RWPE1 (cell line): Measurements from ENCODE around the gene PFDN5.

Experiments
- CTCF ChIA-PET: fragments of 350-600 bp; sonication (Branson Sonifier 250); formaldehyde crosslinking; extraction: SDS; loops from one replicate; lab custom pipeline; 2021; lab: Yijun Ruan, JAX
- POLR2A ChIA-PET: fragments of 400-600 bp; formaldehyde crosslinking; extraction: SDS; loops from one replicate; lab custom pipeline; 2020; ENCODE audit warnings: antibody characterized with exemption; ENCODE audit not compliant: low non-redundant PET; lab: Yijun Ruan, JAX
- DNase-seq: peaks from one replicate; pipeline ENCODE4 v3.0.0; 2012; ENCODE audit warnings: low spot score
- H3K27ac ChIP-seq: fragments of 450-650 bp; 2 replicates; pipeline ENCODE4 v1.5.1; 2017
- TF ChIP-seq, protein P1 (sequence below): fragments of 450-650 bp; conservative IDR thresholded peaks from 2 replicates; pipeline ENCODE4 v1.5.1; 2017; ENCODE audit warnings: low read depth, mild to moderate bottlenecking

PFDN5 gene

DNA sequence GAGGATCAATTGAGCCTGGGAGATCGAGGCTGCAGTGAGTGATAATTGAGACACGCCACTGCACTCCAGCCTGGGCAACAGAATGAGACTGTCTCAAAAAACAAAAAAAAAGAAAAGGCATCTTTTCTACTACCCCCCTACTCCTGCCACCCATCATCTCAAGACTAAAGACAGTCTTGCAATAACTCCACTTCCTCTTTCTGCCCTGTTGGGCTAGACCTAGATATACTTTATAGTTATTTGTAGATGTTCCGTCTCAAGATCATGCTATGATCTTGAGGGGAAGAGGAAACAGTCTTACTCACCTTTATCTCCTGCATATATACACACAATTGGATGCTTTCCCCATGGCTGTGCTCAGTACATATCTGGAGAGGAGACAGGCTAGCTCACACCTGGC lies 39.3 kb upstream of the PFDN5 start:
- ChIA-PET CTCF (interaction anchor here (0.6 kb wide), 1 partner anchor 487 kb away, joined by 3 read pairs; no protein-coding TSS in a partner anchor), POLR2A (no interaction called here)
- 0 out of 2 replicates have a peak overlapping the region, but pooled peaks have one; percentile 27 for H3K27ac ChIP-seq
- TF ChIP-seq, protein P1, sequence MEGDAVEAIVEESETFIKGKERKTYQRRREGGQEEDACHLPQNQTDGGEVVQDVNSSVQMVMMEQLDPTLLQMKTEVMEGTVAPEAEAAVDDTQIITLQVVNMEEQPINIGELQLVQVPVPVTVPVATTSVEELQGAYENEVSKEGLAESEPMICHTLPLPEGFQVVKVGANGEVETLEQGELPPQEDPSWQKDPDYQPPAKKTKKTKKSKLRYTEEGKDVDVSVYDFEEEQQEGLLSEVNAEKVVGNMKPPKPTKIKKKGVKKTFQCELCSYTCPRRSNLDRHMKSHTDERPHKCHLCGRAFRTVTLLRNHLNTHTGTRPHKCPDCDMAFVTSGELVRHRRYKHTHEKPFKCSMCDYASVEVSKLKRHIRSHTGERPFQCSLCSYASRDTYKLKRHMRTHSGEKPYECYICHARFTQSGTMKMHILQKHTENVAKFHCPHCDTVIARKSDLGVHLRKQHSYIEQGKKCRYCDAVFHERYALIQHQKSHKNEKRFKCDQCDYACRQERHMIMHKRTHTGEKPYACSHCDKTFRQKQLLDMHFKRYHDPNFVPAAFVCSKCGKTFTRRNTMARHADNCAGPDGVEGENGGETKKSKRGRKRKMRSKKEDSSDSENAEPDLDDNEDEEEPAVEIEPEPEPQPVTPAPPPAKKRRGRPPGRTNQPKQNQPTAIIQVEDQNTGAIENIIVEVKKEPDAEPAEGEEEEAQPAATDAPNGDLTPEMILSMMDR: no peak
- no peak for DNase-seq

DNA sequence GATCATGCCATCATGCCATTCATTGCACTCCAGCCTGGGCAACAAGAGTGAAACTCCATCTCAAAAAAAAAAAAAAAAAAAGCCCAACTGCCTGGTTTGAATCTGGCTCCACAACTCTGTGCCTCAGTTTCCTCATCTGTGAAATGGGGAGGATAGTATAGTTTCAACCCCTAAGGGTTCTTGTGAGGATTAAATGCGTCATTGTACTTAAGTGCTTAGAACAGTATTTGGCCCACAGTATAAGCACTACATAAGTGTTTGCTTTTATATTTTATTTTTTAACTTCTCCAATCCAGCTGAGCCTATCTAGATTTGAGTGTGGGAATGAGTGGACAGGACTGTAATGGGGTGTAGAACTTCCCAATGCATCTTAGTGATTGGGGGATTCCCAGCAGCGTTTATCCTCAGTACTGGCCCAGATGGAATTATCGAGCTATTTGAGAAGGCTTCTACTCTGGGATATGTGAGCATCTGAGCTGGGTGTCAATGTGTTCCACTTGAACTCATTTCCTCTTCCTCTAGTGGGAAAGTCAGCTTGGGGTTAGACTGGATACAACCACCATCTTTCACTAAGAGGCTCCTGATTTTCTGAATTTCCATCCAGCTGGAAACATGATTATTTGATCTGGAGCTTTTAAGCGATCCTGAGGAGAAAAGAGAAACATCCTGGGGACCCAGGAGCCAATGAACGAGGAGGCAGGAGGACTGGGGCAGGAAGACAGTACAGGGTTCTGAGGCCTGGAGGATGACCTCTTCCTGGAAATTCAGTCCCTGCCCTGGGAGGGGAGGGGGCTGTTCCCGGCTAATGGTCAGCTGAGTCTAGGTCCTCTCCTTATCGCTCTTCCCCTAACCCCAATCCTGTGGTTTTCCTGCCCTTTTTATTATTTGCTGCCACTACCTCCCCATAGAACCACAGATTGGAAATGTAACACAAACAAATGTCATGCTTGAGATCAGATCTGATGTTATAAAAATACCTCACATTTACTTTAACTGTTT lies 36.5 kb upstream of the PFDN5 start:
- no peak for DNase-seq
- POLR2A ChIA-PET: no interaction called here
- H3K27ac ChIP-seq: no peak overlapping the region
- TF ChIP-seq, protein P1: no peak
- CTCF ChIA-PET: interaction anchor here (1.1 kb wide), 1 partner anchor 10 kb away, joined by 3 read pairs; the partner anchor contains the start of gene ESPL1

DNA sequence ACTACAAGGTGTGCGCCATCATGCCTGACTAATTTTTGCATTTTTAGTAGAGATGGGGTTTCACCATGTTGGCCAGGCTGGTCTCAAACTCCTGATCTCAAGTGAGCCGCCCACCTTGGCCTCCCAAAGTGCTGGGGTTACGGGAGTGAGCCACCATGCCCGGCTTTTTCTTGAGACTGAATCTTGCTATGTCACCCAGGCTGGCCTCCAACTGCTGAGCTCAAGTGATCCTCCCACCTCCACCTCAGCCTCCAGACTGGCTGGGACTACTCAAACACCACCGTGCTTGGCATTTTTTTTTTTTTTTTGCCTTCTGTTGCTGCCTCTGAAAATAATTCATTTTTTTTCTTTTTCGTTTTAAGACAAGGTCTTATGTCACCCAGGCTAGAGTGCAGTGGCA lies 35.5 kb upstream of the PFDN5 start:
- TF ChIP-seq, protein P1: no peak
- POLR2A ChIA-PET: no interaction called here
- CTCF ChIA-PET: no interaction called here
- H3K27ac ChIP-seq: no peak overlapping the region
- no peak for DNase-seq

DNA sequence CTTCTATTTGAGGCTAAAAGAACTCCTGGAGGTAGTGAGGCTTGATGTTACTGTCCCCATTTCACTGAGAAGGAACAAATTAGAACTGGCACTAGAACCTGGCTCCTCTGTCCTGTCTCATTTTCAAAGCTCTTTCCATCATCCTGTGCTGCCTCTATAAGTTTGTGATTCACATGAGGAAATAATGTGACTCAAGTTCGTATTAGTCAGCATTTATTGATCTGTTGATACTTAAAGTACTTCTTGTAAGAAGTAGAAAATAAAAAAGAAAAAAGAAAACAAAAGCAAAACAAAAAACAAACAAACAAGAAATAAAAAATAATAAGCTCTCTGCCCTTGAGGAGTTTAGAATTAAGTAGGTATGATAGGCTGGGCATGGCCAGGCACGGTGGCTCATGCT lies 29.6 kb upstream of the PFDN5 start:
- TF ChIP-seq, protein P1: no peak
- H3K27ac ChIP-seq: no peak overlapping the region
- DNase-seq: no peak
- POLR2A ChIA-PET: no interaction called here
- CTCF ChIA-PET: interaction anchor here (0.7 to 1.3 kb wide), 2 partner anchors 14 to 53 kb away, joined by 3 to 5 read pairs; a partner anchor contains a TSS

DNA sequence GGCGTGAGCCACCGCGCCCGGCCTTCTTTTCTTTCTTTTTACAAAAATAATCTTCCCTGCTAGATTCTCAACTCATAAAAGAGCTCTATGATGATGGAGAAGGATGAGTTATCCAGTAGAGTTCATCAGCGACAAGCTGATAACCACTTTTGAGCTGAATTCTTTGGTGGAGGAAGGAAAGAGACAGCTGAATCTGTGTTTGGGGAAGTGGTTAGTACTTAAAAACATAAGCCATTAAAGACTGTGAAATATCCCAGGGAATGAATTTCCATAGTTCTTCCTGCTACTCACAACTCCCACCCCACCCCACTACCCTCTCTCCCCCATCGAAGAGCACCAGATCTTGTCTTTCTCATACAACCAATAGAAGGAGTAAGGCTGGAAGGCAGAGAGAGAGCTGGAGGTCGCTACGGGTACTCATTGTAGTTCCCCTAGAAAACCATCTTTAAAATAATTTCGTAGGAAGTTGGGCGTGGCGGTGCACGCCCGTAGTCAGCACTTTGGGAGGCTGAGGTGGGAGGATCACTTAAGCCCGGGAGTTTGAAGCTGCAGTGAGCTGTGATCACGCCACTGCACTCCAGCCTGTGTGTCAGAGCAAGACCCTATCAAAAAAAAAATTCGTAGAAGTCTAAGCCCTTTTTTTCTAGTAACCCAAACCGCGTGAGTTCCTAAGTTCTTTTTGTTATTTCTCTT lies 27.9 kb upstream of the PFDN5 start:
- no peak for DNase-seq
- ChIA-PET POLR2A (no interaction called here), CTCF (interaction anchor here (0.6 to 2.8 kb wide), 8 partner anchors 16 to 201 kb away, joined by 3 to 25 read pairs (median 4); a partner anchor contains a TSS)
- peak overlapping the region; percentile 77 for H3K27ac ChIP-seq
- TF ChIP-seq, protein P1: no peak
